ENCODE measurements around the gene RRP36. TPM values are rescaled to one million over a fixed set of nuclear protein-coding genes. Genes with fewer than 3 reads are reported as not detected.

Gene RRP36, protein sequence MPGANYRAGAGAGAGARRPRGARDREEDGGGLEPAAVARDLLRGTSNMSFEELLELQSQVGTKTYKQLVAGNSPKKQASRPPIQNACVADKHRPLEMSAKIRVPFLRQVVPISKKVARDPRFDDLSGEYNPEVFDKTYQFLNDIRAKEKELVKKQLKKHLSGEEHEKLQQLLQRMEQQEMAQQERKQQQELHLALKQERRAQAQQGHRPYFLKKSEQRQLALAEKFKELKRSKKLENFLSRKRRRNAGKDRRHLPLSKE
- total RNA-seq, result 67.3 and 108 TPM in 2 replicates
- 63.8 and 77.1 TPM in 2 replicates for polyA plus RNA-seq

GRCh38 chr6:43021270-43022047, at the start of gene RRP36:
Gene RRP36, plus strand, starts transcription at chr6:43021623. Its CDS starts 32 bp downstream, at chr6:43021655.
- no peaks in the 10 kb centered on the region for H3K9me3 ChIP-seq (ENCODE audit: low read depth)
- peaks cover 39% of the 10 kb centered on the region for H3K36me3 ChIP-seq
- peak; percentile 76 to 86 for DNase-seq (ENCODE audit: low read depth in 1 of 2, low spot score in 1 of 2)
- peaks cover 18% of the 10 kb centered on the region for H3K4me1 ChIP-seq (ENCODE audit: low read depth)
- H3K27me3 ChIP-seq, result no peaks in the 10 kb centered on the region
- peak within 1 kb of the TSS; percentile 87 for H3K27ac ChIP-seq
- peak within 1 kb of the TSS; percentile 96 for H3K4me3 ChIP-seq
- TF ChIP-seq CTCF (IDR thresholded peaks at IDR 0.05; ENCODE audit: low read depth, low read length), result no peak

GRCh38 chr6:42971746-42972327, 49.6 kb upstream of the RRP36 start:
- no peaks in the 10 kb centered on the region for H3K9me3 ChIP-seq (ENCODE audit: low read depth)
- H3K4me3 ChIP-seq, result no peak overlapping the region
- no peaks in the 10 kb centered on the region for H3K27me3 ChIP-seq
- H3K27ac ChIP-seq, result no peak overlapping the region
- no peaks in the 10 kb centered on the region for H3K4me1 ChIP-seq (ENCODE audit: low read depth)
- H3K36me3 ChIP-seq, result peaks cover 4% of the 10 kb centered on the region
- no peak for DNase-seq (ENCODE audit: low read depth in 1 of 2, low spot score in 1 of 2)
- no peak for TF ChIP-seq CTCF (IDR thresholded peaks at IDR 0.05; ENCODE audit: low read depth, low read length)

DNA sequence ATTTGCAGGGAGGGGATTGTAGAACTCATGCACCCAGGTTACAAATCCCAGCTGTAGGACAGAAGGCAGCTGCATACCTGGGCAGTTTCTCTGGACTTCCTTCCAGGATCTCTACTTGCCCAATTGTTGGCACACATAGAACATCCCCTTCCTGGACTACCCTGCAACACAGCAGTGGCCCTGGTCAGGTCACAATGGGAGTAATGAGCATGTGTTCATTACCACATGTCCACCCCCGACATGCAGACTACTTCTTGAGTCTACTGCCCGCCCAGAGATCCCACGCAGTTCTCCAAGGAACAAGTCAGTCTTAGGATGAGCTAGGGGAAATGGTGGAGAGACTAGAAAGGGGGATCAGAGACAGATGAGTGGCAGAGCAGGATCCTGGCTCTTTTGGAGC, 47.5 kb upstream of the RRP36 start:
- Histone ChIP-seq H3K36me3 (peaks cover 2% of the 10 kb centered on the region), H3K27ac (no peak overlapping the region), H3K4me1 (ENCODE audit: low read depth) (peaks cover 5% of the 10 kb centered on the region), H3K9me3 (ENCODE audit: low read depth) (no peaks in the 10 kb centered on the region), H3K27me3 (no peaks in the 10 kb centered on the region), H3K4me3 (no peak overlapping the region)
- no peak for TF ChIP-seq CTCF (IDR thresholded peaks at IDR 0.05; ENCODE audit: low read depth, low read length)
- DNase-seq (ENCODE audit: low read depth in 1 of 2, low spot score in 1 of 2), result no peak

DNA sequence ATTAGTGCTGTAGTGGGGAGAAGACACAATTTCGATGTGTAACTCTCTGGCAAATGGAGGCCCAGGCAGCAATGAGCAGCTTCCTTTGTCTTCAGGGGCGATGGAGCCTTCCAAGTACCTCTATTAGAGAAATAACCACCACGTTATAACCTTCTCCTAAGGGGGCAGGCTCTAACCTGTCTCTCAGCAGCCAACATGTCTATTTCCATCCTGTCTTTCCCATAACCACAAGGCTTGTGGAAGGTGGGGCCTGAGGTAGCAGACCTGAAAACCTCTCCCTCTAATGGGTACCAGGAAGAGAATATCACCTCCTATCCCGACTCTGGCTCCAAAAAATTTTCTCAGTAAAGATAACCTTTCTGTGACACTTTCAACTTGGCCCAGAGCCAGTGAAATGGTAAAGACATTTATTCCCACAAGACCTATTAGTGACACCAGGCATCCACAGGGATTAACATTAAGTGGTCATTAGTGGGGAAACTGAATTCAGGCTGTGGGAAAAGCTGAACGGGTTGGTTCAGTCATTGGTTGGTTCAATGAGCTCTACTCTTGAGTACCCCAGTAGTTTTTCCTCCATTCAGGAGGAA, 46.4 kb upstream of the RRP36 start:
- H3K4me1 ChIP-seq (ENCODE audit: low read depth), result peaks cover 5% of the 10 kb centered on the region
- no peak for DNase-seq (ENCODE audit: low read depth in 1 of 2, low spot score in 1 of 2)
- no peak overlapping the region for H3K27ac ChIP-seq
- H3K4me3 ChIP-seq, result no peak overlapping the region
- no peaks in the 10 kb centered on the region for H3K27me3 ChIP-seq
- TF ChIP-seq CTCF (IDR thresholded peaks at IDR 0.05; ENCODE audit: low read depth, low read length), result no peak
- H3K9me3 ChIP-seq (ENCODE audit: low read depth), result no peaks in the 10 kb centered on the region
- H3K36me3 ChIP-seq, result no peaks in the 10 kb centered on the region

DNA sequence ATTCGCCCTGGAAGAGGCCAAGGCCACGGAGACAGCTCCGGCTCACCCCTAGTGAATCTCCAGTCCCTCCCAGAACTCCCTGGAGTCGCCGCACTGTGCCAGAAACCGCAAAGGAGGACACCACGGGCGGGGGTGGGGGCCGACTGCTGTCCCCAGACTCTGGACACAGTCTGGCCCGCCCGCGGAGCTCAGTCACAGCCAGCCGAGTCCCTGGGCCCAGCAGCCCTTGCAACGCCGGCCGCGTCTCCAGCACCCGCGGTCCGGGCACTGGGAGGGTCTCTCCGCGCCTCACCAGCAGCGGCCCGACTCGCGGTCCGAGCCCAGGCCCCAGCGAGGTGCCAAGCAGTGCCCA, 43.0 kb upstream of the RRP36 start:
- peak in 1 of 2 donors; percentile 22 for DNase-seq (ENCODE audit: low read depth in 1 of 2, low spot score in 1 of 2)
- peak overlapping the region; percentile 89 for H3K4me3 ChIP-seq
- TF ChIP-seq CTCF (IDR thresholded peaks at IDR 0.05; ENCODE audit: low read depth, low read length), result no peak
- H3K36me3 ChIP-seq, result no peaks in the 10 kb centered on the region
- H3K4me1 ChIP-seq (ENCODE audit: low read depth), result peaks cover 5% of the 10 kb centered on the region
- no peaks in the 10 kb centered on the region for H3K27me3 ChIP-seq
- H3K9me3 ChIP-seq (ENCODE audit: low read depth), result no peaks in the 10 kb centered on the region
- H3K27ac ChIP-seq, result peak overlapping the region; percentile 86
